Measurements from ENCODE around the gene CMTM4. TPM values are rescaled to one million over a fixed set of nuclear protein-coding genes. Genes with fewer than 3 reads are reported as not detected.

Gene CMTM4
- total and polyA plus RNA-seq, 12 donors: 4.5 to 14.6 (median 11.7) TPM

DNA sequence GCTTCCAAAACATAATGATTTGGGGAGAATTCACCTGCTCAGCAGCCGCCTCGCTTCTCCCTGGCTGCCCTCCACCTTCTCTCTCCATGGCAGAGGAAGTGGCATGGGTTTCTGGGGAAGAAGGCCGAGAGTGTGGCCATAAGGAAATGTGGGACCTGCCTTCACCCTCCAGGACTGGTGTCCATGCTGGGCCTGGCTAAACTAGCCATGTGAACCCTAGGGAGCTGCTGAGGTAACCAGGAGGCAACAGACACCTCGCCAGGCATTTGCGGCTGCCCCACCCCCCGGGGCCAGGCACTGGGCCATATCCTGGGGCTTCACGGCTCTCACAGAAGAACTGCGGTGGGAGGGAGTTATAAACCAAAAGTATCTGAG, 9.9 kb upstream of the CMTM4 start:
- H3K9me3 ChIP-seq: peaks cover 0 to 4% (median 0%) of the 10 kb centered on the region in 11 donors
- H3K36me3 ChIP-seq: no peaks in the 10 kb centered on the region
- ATAC-seq (peak in 4 of 8 donors; percentile 28 to 43 (median 33)), DNase-seq (peak in 1 of 2 donors; percentile 28)
- peaks cover 0 to 29% (median 19%) of the 10 kb centered on the region in 9 donors for H3K4me1 ChIP-seq
- H3K4me3 ChIP-seq: peak overlapping the region in 2 of 10 donors; percentile 7 to 14
- TF ChIP-seq, protein P1, sequence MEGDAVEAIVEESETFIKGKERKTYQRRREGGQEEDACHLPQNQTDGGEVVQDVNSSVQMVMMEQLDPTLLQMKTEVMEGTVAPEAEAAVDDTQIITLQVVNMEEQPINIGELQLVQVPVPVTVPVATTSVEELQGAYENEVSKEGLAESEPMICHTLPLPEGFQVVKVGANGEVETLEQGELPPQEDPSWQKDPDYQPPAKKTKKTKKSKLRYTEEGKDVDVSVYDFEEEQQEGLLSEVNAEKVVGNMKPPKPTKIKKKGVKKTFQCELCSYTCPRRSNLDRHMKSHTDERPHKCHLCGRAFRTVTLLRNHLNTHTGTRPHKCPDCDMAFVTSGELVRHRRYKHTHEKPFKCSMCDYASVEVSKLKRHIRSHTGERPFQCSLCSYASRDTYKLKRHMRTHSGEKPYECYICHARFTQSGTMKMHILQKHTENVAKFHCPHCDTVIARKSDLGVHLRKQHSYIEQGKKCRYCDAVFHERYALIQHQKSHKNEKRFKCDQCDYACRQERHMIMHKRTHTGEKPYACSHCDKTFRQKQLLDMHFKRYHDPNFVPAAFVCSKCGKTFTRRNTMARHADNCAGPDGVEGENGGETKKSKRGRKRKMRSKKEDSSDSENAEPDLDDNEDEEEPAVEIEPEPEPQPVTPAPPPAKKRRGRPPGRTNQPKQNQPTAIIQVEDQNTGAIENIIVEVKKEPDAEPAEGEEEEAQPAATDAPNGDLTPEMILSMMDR (IDR thresholded peaks at IDR 0.05): no peak
- intact Hi-C loops (cut with DNase I): no loop called here
- no peaks in the 10 kb centered on the region for H3K27me3 ChIP-seq
- peak overlapping the region; percentile 29 to 85 (median 68) for H3K27ac ChIP-seq
- 40 to 69% methylated on average over 8 of the region's 8 CpGs for WGBS, 2 donors

DNA sequence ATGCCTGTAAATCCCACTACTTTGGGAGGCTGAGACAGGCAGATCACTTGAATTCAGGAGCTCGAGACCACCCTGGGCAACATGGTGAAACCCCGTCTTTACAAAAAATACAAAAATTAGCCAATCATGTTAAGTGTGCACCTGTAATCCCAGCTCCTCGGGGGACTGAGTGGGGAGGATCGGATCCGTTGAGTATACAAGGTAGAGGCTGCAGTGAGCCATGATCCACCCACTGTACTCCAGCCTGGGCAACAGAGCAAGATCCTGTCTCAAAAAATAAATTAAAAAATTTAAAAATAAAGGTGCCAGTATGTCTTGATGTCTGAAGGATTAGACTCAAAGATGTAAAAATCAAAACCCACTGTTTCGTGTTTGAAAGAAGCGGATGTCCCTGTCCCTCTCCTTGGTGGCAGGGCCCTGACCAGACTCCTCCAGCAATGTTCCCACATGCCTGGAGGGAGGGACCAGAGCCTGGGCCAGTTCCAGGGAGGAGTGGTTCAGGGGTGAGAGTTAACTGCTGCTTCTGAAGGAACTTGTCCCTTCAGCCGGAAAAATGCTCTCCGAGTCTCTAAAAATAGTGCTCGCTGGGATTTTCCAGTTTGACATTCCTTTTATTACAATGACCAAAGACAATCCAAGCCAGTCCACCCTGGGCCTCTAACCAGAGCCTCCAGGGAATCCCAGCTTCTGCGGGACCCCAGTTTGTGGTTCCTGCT, 9.4 kb upstream of the CMTM4 start:
- DNase-seq (peak; percentile 76 to 84), ATAC-seq (peak; percentile 80 to 93 (median 91))
- Histone ChIP-seq H3K27me3 (no peaks in the 10 kb centered on the region), H3K4me1 (peaks cover 0 to 34% (median 19%) of the 10 kb centered on the region in 9 donors), H3K9me3 (no peaks in the 10 kb centered on the region), H3K36me3 (no peaks in the 10 kb centered on the region), H3K27ac (peak overlapping the region; percentile 29 to 85 (median 68)), H3K4me3 (peak overlapping the region in 2 of 10 donors; percentile 7 to 14)
- intact Hi-C loops (cut with DNase I): no loop called here
- WGBS, 2 donors: 54 to 64% methylated on average over 11 of the region's 11 CpGs
- TF ChIP-seq, protein P1 (IDR thresholded peaks at IDR 0.05): no peak

DNA sequence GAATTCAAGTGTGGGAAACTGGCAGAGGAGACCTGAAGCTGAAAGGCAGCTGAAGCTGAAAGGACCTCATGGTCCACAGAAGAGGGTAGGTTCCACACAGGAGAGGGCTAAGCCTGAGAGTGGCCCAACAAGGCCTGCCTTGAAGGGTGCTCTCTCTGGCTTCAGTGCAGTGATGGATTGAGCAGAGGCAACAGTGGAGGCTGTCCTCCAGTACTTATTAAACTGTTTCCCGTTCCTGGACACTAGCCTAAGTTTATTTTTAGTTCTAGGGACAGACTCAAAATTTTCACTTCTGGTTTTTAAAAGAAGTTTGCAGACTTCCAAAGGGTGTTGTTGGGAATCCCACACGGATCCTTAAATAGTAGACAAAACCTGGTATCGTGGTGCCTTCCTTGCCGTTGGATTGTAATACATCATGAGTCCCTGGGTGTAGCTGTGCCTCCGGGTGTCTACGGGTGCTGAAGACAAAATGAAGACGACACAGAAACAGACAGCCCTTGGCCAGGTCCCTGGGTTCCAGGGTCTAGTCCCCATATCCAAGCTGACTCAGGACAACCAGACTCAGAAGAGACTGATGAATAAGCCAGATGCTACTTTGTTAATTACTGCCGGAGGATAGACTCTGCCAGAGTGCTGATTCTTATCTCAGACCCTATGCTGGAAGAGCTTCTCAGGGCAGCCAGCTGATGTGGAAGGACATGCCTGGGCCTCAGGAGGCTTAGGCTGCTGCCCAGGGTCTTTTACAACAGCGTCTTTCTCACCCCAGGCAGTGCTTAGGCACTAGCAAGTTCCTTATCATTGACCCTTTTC, 7.1 kb upstream of the CMTM4 start:
- WGBS, 2 donors: 33 to 40% methylated on average over 9 of the region's 9 CpGs
- DNase-seq: no peak
- Histone ChIP-seq H3K27me3 (no peaks in the 10 kb centered on the region), H3K27ac (peak overlapping the region in 4 of 10 donors; percentile 7 to 55 (median 24)), H3K4me3 (no peak overlapping the region), H3K4me1 (peaks cover 0 to 45% (median 19%) of the 10 kb centered on the region in 9 donors), H3K9me3 (no peaks in the 10 kb centered on the region), H3K36me3 (no peaks in the 10 kb centered on the region)
- TF ChIP-seq, protein P1 (IDR thresholded peaks at IDR 0.05): no peak
- peak; percentile 21 to 53 (median 37) for ATAC-seq
- intact Hi-C loops (cut with DNase I): no loop called here

DNA sequence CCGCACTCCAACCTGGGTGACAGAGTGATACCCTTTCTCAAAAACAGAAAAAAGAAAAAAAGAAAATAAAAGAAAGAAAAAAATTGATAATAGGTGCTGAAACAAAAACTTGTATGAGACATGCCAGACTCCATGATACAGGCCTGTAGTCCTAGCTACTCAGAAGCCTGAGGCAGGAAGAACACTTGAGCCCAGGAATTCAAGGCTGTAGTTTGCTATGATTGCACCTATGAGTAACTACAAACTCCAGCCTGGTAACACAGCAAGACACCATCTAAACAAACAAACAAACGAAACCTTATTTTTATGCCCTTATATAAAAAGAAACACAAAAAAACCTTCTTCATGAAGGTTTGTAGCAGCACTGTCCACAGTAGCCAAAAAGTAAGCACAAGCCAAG, 5.0 kb upstream of the CMTM4 start:
- H3K27me3 ChIP-seq: no peaks in the 10 kb centered on the region
- H3K4me1 ChIP-seq: peaks cover 3 to 51% (median 16%) of the 10 kb centered on the region in 9 donors
- H3K36me3 ChIP-seq: no peaks in the 10 kb centered on the region
- TF ChIP-seq, protein P1 (IDR thresholded peaks at IDR 0.05): no peak
- no peak overlapping the region for H3K4me3 ChIP-seq
- no peak for DNase-seq
- no peaks in the 10 kb centered on the region for H3K9me3 ChIP-seq
- intact Hi-C loops (cut with DNase I): no loop called here
- no peak overlapping the region for H3K27ac ChIP-seq
- whole genome bisulfite sequencing, 2 donors: 97 to 100% methylated on average over 2 of the region's 2 CpGs
- no peak for ATAC-seq

All from heart right ventricle (tissue), 16 donors.